IgD-negative memory B cell (primary cell): Measurements from ENCODE around the gene METTL24. TPM values are rescaled to one million over a fixed set of nuclear protein-coding genes. Genes with fewer than 3 reads are reported as not detected.
"Not testable (repeated sequence)": the region's sequence is repeated elsewhere in the genome, so short reads cannot be mapped to it uniquely, and the experiment has no call there.

ENCODE experiments used
- H3K27ac Mint-ChIP-seq, 3 donors: one replicate each; pipeline ENCODE4 v1.8.0; 2020 to 2022; ENCODE audit warnings: mild to moderate bottlenecking in 3 of 3, mixed read lengths in 3 of 3, moderate library complexity in 1 of 3
- H3K27me3 Mint-ChIP-seq: one replicate; pipeline ENCODE4 v1.8.0; 2021; ENCODE audit warnings: mixed read lengths
- H3K36me3 Mint-ChIP-seq: one replicate; pipeline ENCODE4 v1.8.0; 2020; ENCODE audit warnings: mild to moderate bottlenecking, mixed read lengths
- H3K4me1 Mint-ChIP-seq, 3 donors: one replicate each; pipeline ENCODE4 v1.8.0; 2020 to 2022; ENCODE audit warnings: mixed read lengths in 3 of 3, mild to moderate bottlenecking in 1 of 3
- H3K4me3 Mint-ChIP-seq, 4 donors: one replicate each; pipeline ENCODE4 v1.8.0; 2020 to 2022; ENCODE audit warnings: mild to moderate bottlenecking in 4 of 4, mixed read lengths in 4 of 4, moderate library complexity in 3 of 4
- H3K9me3 Mint-ChIP-seq, 3 donors: one replicate each; pipeline ENCODE4 v1.8.0; 2020 to 2021; ENCODE audit warnings: mixed read lengths in 3 of 3, mild to moderate bottlenecking in 1 of 3
- polyA plus RNA-seq: library from polyadenylated mRNA; unstranded; fragments of 300-500 nt; fragmentation: Illumina TruSeq; gene quantifications from one replicate; pipeline ENCODE4 v1.2.3, GENCODE V29; 2021

Gene METTL24
- polyA plus RNA-seq, 1 donor from 2014 or later: not detected

- Mint-ChIP-seq H3K9me3 (peaks cover 2 to 9% (median 5%) of the 10 kb centered on the region in 3 donors), H3K4me1 (no peaks in the 10 kb centered on the region), H3K27ac (no peak overlapping the region), H3K27me3 (peaks cover 1% of the 10 kb centered on the region), H3K36me3 (peaks cover 1% of the 10 kb centered on the region), H3K4me3 (no peak overlapping the region)
Measured at GRCh38 chr6:110256366-110256765, 101.8 kb downstream of the METTL24 start.

GRCh38 chr6:110255211-110255750, 102.9 kb downstream of the METTL24 start:
- H3K4me1 Mint-ChIP-seq: no peaks in the 10 kb centered on the region
- no peak overlapping the region for H3K27ac Mint-ChIP-seq

GRCh38 chr6:110250838-110251237, 107.3 kb downstream of the METTL24 start:
- peaks cover 1 to 4% (median 1%) of the 10 kb centered on the region in 3 donors for H3K9me3 Mint-ChIP-seq
- H3K27me3 Mint-ChIP-seq: peaks cover under 1% of the 10 kb centered on the region
- H3K4me3 Mint-ChIP-seq: no peak overlapping the region
- no peaks in the 10 kb centered on the region for H3K4me1 Mint-ChIP-seq
- H3K27ac Mint-ChIP-seq: no peak overlapping the region
- peaks cover 8% of the 10 kb centered on the region for H3K36me3 Mint-ChIP-seq

More at GRCh38 chr6:110255211-110255750, 102.9 kb downstream of the METTL24 start:
- H3K27me3 Mint-ChIP-seq: peaks cover 1% of the 10 kb centered on the region
- no peak overlapping the region for H3K4me3 Mint-ChIP-seq
- H3K36me3 Mint-ChIP-seq: peaks cover 6% of the 10 kb centered on the region
- peaks cover 3 to 9% (median 6%) of the 10 kb centered on the region in 3 donors for H3K9me3 Mint-ChIP-seq

GRCh38 chr6:110250058-110250457, 108.1 kb downstream of the METTL24 start:
- no peak overlapping the region for H3K4me3 Mint-ChIP-seq
- H3K4me1 Mint-ChIP-seq: no peaks in the 10 kb centered on the region
- peaks cover 8% of the 10 kb centered on the region for H3K36me3 Mint-ChIP-seq
- peaks cover 1 to 4% (median 1%) of the 10 kb centered on the region in 3 donors for H3K9me3 Mint-ChIP-seq
- H3K27me3 Mint-ChIP-seq: no peaks in the 10 kb centered on the region
- H3K27ac Mint-ChIP-seq: no peak overlapping the region

GRCh38 chr6:110246900-110247546, 111.1 kb downstream of the METTL24 start:
- Mint-ChIP-seq H3K9me3 (peaks cover 0 to 4% (median 1%) of the 10 kb centered on the region in 3 donors), H3K36me3 (peaks cover 13% of the 10 kb centered on the region), H3K4me3 (no peak overlapping the region), H3K27ac (no peak overlapping the region), H3K4me1 (no peaks in the 10 kb centered on the region), H3K27me3 (no peaks in the 10 kb centered on the region)

GRCh38 chr6:110246378-110246777, 111.8 kb downstream of the METTL24 start:
- Mint-ChIP-seq H3K27me3 (no peaks in the 10 kb centered on the region), H3K9me3 (peaks cover 0 to 4% (median 1%) of the 10 kb centered on the region in 3 donors), H3K4me1 (no peaks in the 10 kb centered on the region), H3K27ac (no peak overlapping the region), H3K36me3 (peaks cover 12% of the 10 kb centered on the region), H3K4me3 (no peak overlapping the region)

- H3K9me3 Mint-ChIP-seq, H3K36me3 Mint-ChIP-seq, H3K27ac Mint-ChIP-seq, H3K4me3 Mint-ChIP-seq, H3K4me1 Mint-ChIP-seq, H3K27me3 Mint-ChIP-seq: not testable (repeated sequence)
Measured at GRCh38 chr6:110244621-110245020, 113.5 kb downstream of the METTL24 start.

- H3K4me1 Mint-ChIP-seq: no peaks in the 10 kb centered on the region
- H3K27ac Mint-ChIP-seq: no peak overlapping the region
- no peak overlapping the region for H3K4me3 Mint-ChIP-seq
Measured at GRCh38 chr6:110239526-110240274, 118.4 kb downstream of the METTL24 start.

GRCh38 chr6:110236007-110236406, 122.1 kb downstream of the METTL24 start:
- H3K4me1 Mint-ChIP-seq: peaks cover 5 to 12% (median 8%) of the 10 kb centered on the region in 3 donors
- H3K36me3 Mint-ChIP-seq, H3K27me3 Mint-ChIP-seq, H3K9me3 Mint-ChIP-seq, H3K4me3 Mint-ChIP-seq, H3K27ac Mint-ChIP-seq: not testable (repeated sequence)

More at GRCh38 chr6:110239526-110240274, 118.4 kb downstream of the METTL24 start:
- Mint-ChIP-seq H3K36me3 (peaks cover 10% of the 10 kb centered on the region), H3K9me3 (no peaks in the 10 kb centered on the region), H3K27me3 (no peaks in the 10 kb centered on the region)

- Mint-ChIP-seq H3K9me3 (no peaks in the 10 kb centered on the region), H3K27ac (peak overlapping the region; percentile 40 to 62 (median 44)), H3K36me3 (peaks cover 10% of the 10 kb centered on the region), H3K4me3 (peak overlapping the region in 1 of 4 donors; percentile 53), H3K4me1 (peaks cover 5 to 12% (median 8%) of the 10 kb centered on the region in 3 donors), H3K27me3 (no peaks in the 10 kb centered on the region)
Measured at GRCh38 chr6:110233770-110234374, 124.3 kb downstream of the METTL24 start.

GRCh38 chr6:110232450-110232849, 125.7 kb downstream of the METTL24 start:
- Mint-ChIP-seq H3K27ac (no peak overlapping the region), H3K9me3 (no peaks in the 10 kb centered on the region), H3K27me3 (no peaks in the 10 kb centered on the region), H3K4me3 (no peak overlapping the region), H3K36me3 (peaks cover 10% of the 10 kb centered on the region), H3K4me1 (peaks cover 5 to 12% (median 8%) of the 10 kb centered on the region in 3 donors)

- H3K27ac Mint-ChIP-seq: no peak overlapping the region
Measured at GRCh38 chr6:110226261-110226660, 131.9 kb downstream of the METTL24 start.

GRCh38 chr6:110221738-110222137, 136.4 kb downstream of the METTL24 start:
- H3K4me3 Mint-ChIP-seq: no peak overlapping the region
- no peaks in the 10 kb centered on the region for H3K27me3 Mint-ChIP-seq
- peaks cover 0 to 4% (median 2%) of the 10 kb centered on the region in 3 donors for H3K4me1 Mint-ChIP-seq
- H3K27ac Mint-ChIP-seq: peak overlapping the region in 1 of 3 donors; percentile 19
- H3K36me3 Mint-ChIP-seq: peaks cover 18% of the 10 kb centered on the region
- no peaks in the 10 kb centered on the region for H3K9me3 Mint-ChIP-seq

More at GRCh38 chr6:110226261-110226660, 131.9 kb downstream of the METTL24 start:
- Mint-ChIP-seq H3K27me3 (no peaks in the 10 kb centered on the region), H3K4me1 (peaks cover 0 to 3% (median 2%) of the 10 kb centered on the region in 3 donors), H3K36me3 (peaks cover 16% of the 10 kb centered on the region), H3K9me3 (no peaks in the 10 kb centered on the region), H3K4me3 (no peak overlapping the region)

GRCh38 chr6:110217266-110217665, 140.9 kb downstream of the METTL24 start:
- Mint-ChIP-seq H3K4me1 (peaks cover 0 to 3% (median 0%) of the 10 kb centered on the region in 3 donors), H3K4me3 (no peak overlapping the region), H3K27ac (no peak overlapping the region), H3K9me3 (no peaks in the 10 kb centered on the region), H3K27me3 (no peaks in the 10 kb centered on the region), H3K36me3 (peaks cover 13% of the 10 kb centered on the region)

GRCh38 chr6:110216140-110216539, 142.0 kb downstream of the METTL24 start:
- Mint-ChIP-seq H3K27ac (peak overlapping the region in 1 of 3 donors; percentile 10), H3K36me3 (peaks cover 13% of the 10 kb centered on the region)

More at GRCh38 chr6:110216140-110216539, 142.0 kb downstream of the METTL24 start:
- no peaks in the 10 kb centered on the region for H3K9me3 Mint-ChIP-seq
- no peak overlapping the region for H3K4me3 Mint-ChIP-seq
- no peaks in the 10 kb centered on the region for H3K27me3 Mint-ChIP-seq
- peaks cover 0 to 3% (median 0%) of the 10 kb centered on the region in 3 donors for H3K4me1 Mint-ChIP-seq
